Islet of Langerhans (tissue), 1 donor: ENCODE data around the gene ETV3L.

Experiments
- FAIRE-seq: peaks from one replicate; lab custom pipeline; 2011; peaks lifted over from hg19 to GRCh38; lab: Jason Lieb, UNC

Gene ETV3L

GRCh38 chr1:157131281-157131680 is 31.7 kb upstream of the ETV3L start:
- FAIRE-seq = no peak

DNA sequence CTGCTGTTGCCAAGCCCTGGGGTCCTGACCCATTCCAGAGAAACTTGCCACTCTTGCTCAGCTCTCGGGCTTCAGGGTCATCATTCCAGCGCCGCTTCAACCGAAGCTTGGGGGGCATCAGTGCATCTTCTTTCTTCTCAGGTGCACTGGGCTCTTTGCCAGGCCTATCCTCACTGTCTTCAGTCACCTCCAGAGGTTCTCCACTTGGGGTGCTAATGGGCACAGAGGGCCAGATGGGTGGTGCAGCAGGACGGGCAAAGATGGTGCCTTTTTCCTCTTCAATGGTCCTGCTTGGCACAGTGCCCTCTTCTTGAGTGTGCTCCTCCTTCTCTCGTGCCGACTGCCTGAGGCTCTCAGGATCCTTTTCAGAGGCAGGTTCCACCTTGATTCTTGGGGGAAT is 25.2 kb upstream of the ETV3L start:
- FAIRE-seq = no peak

DNA sequence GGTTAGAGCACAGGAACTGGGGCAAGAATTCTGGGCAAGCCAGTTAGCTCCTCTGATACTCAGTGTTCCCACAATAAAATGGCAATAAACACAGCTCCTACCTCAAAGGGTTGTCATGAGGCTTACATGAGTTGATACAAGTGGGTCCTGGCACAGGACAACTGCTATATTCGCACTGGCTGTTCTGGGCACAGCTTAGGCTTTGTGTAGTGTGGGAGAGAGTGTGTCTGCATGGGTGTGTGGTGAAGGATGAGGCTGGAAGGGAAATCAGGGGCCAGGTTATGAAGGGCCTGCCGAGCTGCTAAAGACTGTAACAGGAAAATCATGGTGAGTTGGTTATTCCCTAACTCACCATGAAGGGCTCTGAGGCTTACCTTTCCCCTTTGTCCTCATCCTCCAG is 19.8 kb upstream of the ETV3L start:
- no peak for FAIRE-seq

DNA sequence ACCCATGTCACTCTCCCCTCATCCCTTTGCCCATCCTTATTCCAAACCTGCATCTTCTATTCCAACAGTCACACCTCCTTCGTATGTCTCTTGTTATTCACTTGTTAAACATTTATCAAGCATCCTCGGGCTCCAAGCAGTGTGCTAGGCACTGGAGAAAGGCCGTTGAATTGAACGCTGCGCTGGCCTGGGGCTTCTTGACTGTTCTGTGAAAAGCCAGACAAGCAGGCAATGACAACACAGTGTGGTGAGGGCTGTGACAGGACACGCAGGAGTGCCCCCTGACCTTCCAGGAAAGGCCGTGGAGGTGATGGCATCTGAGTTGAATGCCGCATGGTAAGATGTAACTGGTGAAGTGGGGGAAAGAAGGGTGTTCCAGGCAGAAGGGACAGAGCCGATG is 19.4 kb upstream of the ETV3L start:
- no peak for FAIRE-seq

DNA sequence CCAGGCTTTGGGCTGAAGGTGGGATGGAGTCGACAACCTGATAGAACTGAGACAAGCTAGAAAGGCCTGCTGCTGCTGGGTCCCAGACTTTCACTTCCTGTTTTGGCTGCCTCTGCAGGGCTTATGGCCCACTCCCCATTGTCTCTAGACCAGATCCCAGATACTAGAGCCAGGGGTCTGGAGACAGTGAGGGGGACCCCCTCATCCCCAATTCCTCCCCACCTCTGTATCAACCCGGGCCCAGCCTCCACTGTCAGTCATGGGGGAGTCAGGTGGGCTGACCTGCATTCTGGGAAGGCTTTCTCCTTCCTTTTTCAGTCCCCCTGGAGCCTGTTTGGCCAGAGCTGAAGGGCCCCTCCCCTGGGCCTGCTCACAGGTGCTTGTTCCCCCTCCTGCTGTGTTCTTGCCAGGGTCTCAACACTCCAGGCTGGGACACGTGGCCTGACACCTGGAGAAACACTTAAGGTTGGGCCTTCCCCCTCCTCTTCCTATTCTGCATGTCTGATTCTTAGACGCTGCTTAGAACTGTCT is 18.0 kb upstream of the ETV3L start:
- FAIRE-seq = no peak

DNA sequence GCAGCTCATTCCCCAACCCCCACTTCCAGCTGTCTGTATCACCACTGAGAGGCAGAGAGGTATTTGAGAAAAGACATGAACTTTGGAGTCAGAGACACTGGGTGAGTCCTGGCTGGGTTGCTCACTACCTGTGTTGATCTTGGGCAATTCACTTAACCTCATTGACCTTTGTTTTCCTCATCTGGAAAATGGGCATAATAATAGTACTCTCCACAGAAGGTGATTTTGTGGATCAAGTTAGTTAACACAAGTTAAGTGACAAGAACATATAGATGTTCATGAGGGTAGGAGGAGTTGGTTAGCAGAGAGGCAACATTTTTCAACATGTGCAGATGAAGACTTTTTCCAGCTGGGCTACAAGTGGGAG is 17.1 kb upstream of the ETV3L start:
- no peak for FAIRE-seq

- FAIRE-seq = no peak
Measured at GRCh38 chr1:157115851-157116736, 16.5 kb upstream of the ETV3L start.

DNA sequence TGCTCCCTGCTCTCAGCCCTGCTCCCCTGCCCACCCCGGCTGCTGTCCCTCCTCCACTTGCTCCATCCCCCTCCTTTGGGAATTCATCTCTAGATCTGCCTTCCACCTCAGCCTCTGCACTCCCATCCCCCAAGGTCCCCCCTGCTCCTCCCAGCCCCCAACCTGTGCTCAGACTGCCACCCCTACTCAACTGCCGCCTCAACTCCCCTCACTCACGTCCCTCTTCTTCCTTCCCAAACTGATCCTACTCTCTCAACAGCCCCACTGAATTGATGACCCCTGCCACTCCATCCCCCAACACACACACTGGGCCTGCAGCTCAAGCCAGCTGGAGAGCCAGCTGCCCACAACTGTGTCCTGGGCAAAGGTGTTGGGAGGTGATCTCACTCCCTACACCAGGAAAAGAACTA is 15.8 kb upstream of the ETV3L start:
- no peak for FAIRE-seq

DNA sequence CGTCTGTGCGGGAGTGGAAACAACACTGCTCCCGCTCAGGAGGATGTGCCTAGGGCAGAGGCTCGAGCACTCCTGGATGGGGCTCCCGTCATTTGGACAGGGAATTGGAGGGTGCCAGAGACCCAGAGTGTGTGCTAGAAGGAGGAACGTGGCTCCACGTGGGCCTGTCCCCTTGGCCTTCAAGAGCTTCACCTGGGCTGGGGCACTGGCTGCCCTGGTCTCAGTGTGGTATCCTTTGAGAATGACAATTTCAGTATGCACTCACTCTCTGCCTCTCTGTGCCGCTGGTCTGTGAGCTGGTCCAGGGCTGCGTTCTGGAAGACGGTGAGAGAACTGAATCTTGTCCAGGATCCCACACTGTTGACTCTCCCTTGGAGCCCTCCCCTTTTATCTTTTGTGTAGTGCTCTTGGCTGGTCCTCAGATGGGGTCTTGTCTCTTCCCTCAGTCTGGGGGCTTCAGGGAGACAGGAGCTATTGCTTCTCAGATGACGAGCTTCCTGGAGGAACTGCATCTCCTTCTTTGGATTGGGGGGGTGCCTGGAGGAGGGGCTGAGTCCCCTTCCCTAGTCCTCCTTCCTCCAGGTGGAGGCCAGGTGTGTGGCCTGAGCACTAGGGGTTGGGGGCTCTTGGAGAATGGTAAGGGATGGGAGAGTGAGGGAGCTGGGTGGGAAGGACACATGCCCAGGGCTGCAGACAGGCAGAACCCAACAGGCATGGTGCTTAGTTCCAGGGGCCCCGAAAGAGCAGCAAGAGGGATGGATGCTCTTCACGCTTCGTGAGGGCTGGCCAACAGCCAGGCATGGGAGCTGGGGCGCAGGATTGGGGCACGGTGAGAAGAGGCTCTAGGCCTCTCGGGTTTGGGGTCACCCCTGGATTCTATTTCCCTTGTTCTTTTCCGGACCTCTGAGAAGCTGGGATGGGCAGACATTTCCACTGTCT is 14.8 kb upstream of the ETV3L start:
- no peak for FAIRE-seq

- FAIRE-seq = no peak
Measured at GRCh38 chr1:157113631-157114030, 14.0 kb upstream of the ETV3L start.

GRCh38 chr1:157113106-157113505 is 13.5 kb upstream of the ETV3L start:
- no peak for FAIRE-seq

DNA sequence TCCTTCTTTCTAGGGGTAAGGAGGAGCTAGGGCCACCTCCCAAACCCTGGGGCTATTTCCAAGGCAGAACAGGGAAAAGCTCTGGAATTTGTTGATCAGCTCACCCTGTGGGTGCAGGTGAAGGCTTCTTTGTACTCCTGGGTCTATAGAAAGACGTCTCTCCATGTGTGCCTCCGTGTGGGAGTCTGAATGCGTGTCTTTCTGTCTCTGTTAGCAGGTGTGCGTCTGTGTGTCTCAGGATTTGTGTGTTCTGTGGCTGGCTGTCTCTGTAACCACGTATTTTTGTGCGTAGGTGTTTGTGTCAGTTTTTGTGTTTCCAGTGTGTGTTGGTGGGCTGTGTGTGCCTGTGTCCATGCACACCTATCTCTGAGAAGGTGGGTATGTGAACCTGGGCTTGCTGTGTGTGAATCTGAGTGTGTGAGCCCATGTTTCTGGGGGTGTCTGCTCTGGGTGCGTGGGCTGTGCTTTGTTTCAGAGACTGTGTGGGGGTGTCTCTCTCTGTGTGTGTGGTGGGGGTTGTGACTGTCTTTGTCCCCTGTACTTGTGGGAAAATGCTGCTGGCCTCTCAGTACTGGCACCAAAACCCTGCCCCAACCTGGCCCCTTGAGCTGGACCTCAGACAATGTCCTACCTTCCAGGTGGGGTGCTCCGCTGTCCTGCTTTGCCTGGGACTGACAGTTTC is 12.7 kb upstream of the ETV3L start:
- no peak for FAIRE-seq

DNA sequence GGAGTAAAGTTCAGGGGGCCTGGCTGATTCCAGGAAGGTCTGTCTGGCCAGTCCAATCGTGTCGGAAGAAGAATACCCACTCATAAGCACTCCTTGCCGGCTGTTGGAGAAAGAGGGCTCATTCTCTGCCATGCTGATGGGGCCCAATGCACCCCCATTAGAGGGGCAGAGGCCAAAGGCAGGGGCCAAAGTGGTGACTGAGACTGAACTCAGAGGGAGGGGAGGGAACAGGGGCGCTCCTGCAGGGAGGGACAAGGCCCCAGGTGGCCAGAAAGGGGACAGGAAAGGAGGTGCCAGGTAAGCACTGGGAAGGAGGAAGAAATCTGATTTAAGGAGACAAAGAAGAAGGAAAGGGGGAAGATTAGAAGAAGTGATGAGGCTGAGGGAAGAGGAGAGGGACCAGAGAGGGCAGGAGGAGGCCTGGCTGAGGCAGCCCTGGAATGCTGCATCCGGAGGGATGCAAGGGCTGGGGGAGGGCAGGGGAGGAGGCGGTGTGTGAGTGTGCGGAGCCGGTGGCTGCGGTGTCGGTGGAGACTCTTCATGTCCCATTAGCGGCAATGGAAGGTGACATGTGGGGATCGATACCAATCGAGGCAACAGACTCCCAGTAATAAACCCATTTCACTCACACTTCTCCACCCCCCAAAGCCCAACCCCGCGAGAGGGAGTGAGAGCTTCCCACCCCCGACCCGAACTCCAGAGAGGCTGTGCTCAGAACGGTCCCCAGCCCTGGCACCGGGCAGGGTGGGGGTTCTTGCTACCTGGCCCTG is 12.0 kb upstream of the ETV3L start:
- no peak for FAIRE-seq

- FAIRE-seq = no peak
Measured at GRCh38 chr1:157110686-157111085, 11.1 kb upstream of the ETV3L start.

GRCh38 chr1:157110003-157110402 is 10.4 kb upstream of the ETV3L start:
- FAIRE-seq = no peak

DNA sequence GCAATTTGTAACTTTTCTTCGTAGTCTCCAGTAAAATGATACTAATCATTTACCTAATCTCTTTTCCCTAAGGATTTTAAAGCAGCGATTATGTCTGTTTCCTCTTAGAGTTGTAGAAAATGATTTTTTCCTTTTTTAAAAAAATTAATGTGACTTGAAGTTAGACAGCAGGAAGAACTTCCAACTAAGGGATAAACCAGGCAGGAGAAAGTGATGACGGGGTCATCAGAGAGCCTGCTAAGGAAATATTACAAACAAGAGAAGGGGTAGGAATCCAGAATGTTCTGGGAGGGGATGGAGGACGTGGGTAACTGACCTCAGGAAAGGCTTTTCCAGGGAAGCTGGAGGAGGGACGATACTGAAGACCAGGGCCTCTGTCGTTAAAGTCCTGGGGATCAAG is 8.8 kb upstream of the ETV3L start:
- no peak for FAIRE-seq

DNA sequence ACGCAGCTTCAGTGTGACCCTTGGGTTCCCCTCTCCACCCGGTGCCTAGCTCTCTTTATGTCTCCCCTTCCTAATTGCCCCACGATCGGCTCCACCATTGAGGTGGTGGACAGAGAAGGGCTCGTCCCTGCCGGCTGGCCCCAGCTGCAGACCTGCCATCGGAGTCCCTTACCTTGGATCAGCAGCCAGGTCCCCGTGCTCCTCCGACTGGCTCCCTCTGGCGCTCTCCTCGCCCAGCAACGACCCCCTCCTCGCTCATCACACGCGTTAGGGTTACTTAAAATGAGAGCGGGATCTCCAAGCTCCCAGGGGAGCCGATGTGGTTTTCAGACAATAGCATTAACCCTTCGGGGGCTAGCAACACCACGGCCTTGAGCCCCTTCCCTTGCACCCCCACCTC is 8.1 kb upstream of the ETV3L start:
- FAIRE-seq = no peak

DNA sequence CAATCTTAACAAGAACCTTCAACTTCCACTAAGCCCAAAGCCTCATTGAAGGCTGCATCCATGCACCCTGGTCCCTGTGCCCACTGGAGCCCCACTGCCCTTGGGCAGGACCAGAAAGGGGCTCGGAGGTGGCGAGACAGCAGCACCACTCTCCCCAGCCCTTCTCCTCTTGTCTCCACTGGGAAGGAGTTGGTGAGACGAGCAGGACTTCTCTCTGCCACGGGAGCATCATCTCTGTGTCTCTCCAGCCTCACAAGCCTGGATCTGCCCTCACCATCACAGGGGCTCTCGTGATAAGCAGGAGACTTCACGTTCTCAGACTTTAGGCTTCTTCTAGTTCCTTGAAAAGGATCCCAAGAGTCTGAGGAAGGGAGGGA is 7.2 kb upstream of the ETV3L start:
- FAIRE-seq = no peak

DNA sequence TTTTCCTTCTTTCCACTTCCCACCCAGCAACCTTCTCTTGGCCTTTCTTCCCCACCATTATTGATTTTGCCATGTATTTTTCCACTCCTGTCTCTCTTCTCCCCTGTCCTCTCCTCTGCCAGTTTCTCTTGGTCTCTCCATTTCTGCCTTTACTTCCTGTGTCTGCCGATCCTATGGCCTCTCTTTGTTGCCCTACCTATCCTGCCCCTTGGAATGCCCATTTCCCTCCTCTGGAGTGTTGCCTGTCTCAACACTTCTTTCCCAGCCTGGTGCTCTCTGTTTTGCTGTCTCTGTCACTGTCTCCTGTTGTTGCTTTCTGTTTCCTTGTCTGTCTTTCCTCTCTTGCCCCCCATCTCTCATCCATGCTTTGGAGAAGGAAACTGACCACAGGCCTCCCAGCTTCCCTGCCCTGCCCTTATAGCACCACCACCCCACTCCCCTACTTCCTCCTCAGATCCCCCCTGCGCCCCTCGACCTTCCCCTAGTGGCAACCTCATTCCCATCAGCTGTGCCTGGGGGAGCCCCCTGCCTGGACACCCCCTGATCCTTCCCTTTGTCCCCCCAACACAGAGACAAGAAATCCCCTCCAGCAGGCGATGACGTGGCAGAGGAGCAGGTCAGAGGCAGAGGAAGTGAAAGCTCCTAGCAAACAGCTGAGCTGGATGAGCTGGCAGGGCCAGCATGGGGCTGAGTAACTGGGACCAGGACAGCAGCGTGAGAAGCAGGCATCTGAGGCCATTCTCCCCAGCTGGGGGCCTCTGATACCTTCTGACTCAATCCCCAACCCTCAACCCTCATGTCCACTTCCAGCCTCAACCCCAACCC is 6.6 kb upstream of the ETV3L start:
- FAIRE-seq = no peak

GRCh38 chr1:157105298-157105987 is 5.8 kb upstream of the ETV3L start:
- FAIRE-seq = no peak
